Liver (tissue), 3 donors: Measurements from ENCODE around the gene SORD.
"Not testable (repeated sequence)": the region's sequence is repeated elsewhere in the genome, so short reads cannot be mapped to it uniquely, and the experiment has no call there.

Experiments
- ATF3 ChIP-seq: IDR thresholded peaks from 2 replicates; pipeline ENCODE4 v1.6.1; 2016; ENCODE audit warnings: antibody characterized with exemption
- CTCF ChIP-seq: fragments of 150-350 bp; IDR thresholded peaks from 2 replicates; pipeline ENCODE4 v1.5.1; 2017; ENCODE audit warnings: improper control_type of control experiment, low read depth, low read length; ENCODE audit not compliant: missing input control
- EGR1 ChIP-seq, 2 donors: IDR thresholded peaks; 2 replicates each; pipeline ENCODE4 v1.6.1; 2016 to 2018; ENCODE audit warnings: antibody characterized with exemption in 2 of 2, low read depth in 2 of 2
- FOXA1 ChIP-seq: IDR thresholded peaks from 2 replicates; pipeline ENCODE4 v1.6.1; 2016; ENCODE audit warnings: antibody characterized with exemption
- GABPA ChIP-seq, 2 donors: IDR thresholded peaks in 1 of 2; conservative IDR thresholded peaks in 1 of 2; 2 replicates each; pipeline ENCODE4 v1.6.1; 2016; ENCODE audit warnings: antibody characterized with exemption in 2 of 2, mild to moderate bottlenecking in 1 of 2, moderate library complexity in 1 of 2
- HNF4A ChIP-seq, 2 donors: conservative IDR thresholded peaks; 2 replicates each; pipeline ENCODE4 v1.6.1; 2016; ENCODE audit warnings: antibody characterized with exemption in 2 of 2, mild to moderate bottlenecking in 2 of 2
- JUND ChIP-seq, 2 donors: IDR thresholded peaks; 2 replicates each; pipeline ENCODE4 v1.6.1; 2016; ENCODE audit warnings: antibody characterized with exemption in 2 of 2
- MAX ChIP-seq: IDR thresholded peaks from 2 replicates; pipeline ENCODE4 v1.6.1; 2016; ENCODE audit warnings: antibody characterized with exemption
- RAD21 ChIP-seq, 2 donors: IDR thresholded peaks; 2 replicates each; pipeline ENCODE4 v1.6.1; 2016; ENCODE audit warnings: antibody characterized with exemption in 2 of 2, mild to moderate bottlenecking in 2 of 2
- REST ChIP-seq: IDR thresholded peaks from 2 replicates; pipeline ENCODE4 v1.6.1; 2016; ENCODE audit warnings: antibody characterized with exemption, mild to moderate bottlenecking
- SP1 ChIP-seq: IDR thresholded peaks from 2 replicates; pipeline ENCODE4 v1.6.1; 2018; ENCODE audit warnings: antibody characterized with exemption, mild to moderate bottlenecking
- TAF1 ChIP-seq: conservative IDR thresholded peaks from 2 replicates; pipeline ENCODE4 v1.6.1; 2016; ENCODE audit warnings: antibody characterized with exemption, mild to moderate bottlenecking
- YY1 ChIP-seq: IDR thresholded peaks from 2 replicates; pipeline ENCODE4 v1.6.1; 2016; ENCODE audit warnings: antibody characterized with exemption, mild to moderate bottlenecking
- donor health status: healthy.
- donor health status: healthy.

- TF ChIP-seq MAX; CTCF; TAF1; REST; RAD21 (IDR thresholded peaks at IDR 0.05); YY1; ATF3; FOXA1; HNF4A (conservative IDR thresholded peaks at IDR 0.05); SP1; EGR1 (IDR thresholded peaks at IDR 0.05; ENCODE audit: low read depth in 2 of 2); GABPA (IDR thresholded peaks at IDR 0.05 in 1 of 2, conservative IDR thresholded peaks at IDR 0.05 in 1 of 2); JUND (IDR thresholded peaks at IDR 0.05): not testable (repeated sequence)
Observed at GRCh38 chr15:45079628-45080246, 56.7 kb downstream of the SORD start.
